Measurements from ENCODE around the gene SELENOP.

GRCh38 chr5:42770003-42770402 lies 41.7 kb downstream of the SELENOP start:
- TF ChIP-seq POLR2A (IDR thresholded peaks at IDR 0.05): no peak
- TF ChIP-seq POLR2AphosphoS5 (IDR thresholded peaks at IDR 0.05): no peak
